ENCODE measurements around the gene BRF1. TPM values are rescaled to one million over a fixed set of nuclear protein-coding genes. Genes with fewer than 3 reads are reported as not detected.

BRF1 gene
- total and polyA plus RNA-seq, 2 of the 8 experiments (the other 6 are each of a cell fraction or from before 2014, with no cell fraction given) = 7.7 to 18.3 TPM

- Histone ChIP-seq H3K56ac (replicated peaks; ENCODE audit: insufficient read length, low read depth, low read length) (no peak overlapping the region), H4K8ac (ENCODE audit: extremely low read depth, insufficient read depth, low read length) (no peak overlapping the region; the same call in 1 of the 2 replicates), H3K36me3 (ENCODE audit: control insufficient read depth in 2 of 4, insufficient read depth in 4 of 4, low read length in 3 of 4) (no peaks in the 10 kb centered on the region), H3K9me3 (ENCODE audit: insufficient read depth in 2 of 2, low read depth in 1 of 2, low read length in 1 of 2) (peaks cover 0 to 3% of the 10 kb centered on the region in 2 experiments; a peak in 1 of 4 replicates), H2AK5ac (ENCODE audit: low read depth, low read length) (no peak overlapping the region), H3K4me2 (ENCODE audit: insufficient read depth in 1 of 2, low read depth in 2 of 2, low read length in 2 of 2) (no peak overlapping the region), H3K27me3 (replicated peaks in 1 of 4; ENCODE audit: control insufficient read depth in 3 of 4, extremely low read depth in 1 of 4, insufficient read depth in 3 of 4, low read length in 3 of 4) (no peaks in the 10 kb centered on the region), H3K79me2 (ENCODE audit: control insufficient read depth in 1 of 2, insufficient read depth in 2 of 2, low read length in 2 of 2) (peaks cover 0 to 21% of the 10 kb centered on the region in 2 experiments; a peak in 2 of 4 replicates), H3K14ac (ENCODE audit: insufficient read length) (no peak overlapping the region), H3K4me1 (replicated peaks in 1 of 4; ENCODE audit: control insufficient read depth in 3 of 4, insufficient read depth in 4 of 4, low read length in 3 of 4) (peaks cover 0 to 4% (median 2%) of the 10 kb centered on the region in 4 experiments; a peak in 2 of 7 replicates), H3K27ac (ENCODE audit: low read depth, low read length) (no peak overlapping the region), H2BK12ac (ENCODE audit: low read depth, low read length) (no peak overlapping the region), H2BK15ac (ENCODE audit: low read length) (no peak overlapping the region), H4K5ac (ENCODE audit: insufficient read length, low read depth, low read length) (no peak overlapping the region), H4K20me1 (replicated peaks in 1 of 2; ENCODE audit: control insufficient read depth in 1 of 2, insufficient read depth in 2 of 2, low read length in 2 of 2) (peaks cover 4 to 21% of the 10 kb centered on the region in 2 experiments), H4K91ac (replicated peaks; ENCODE audit: insufficient read length, low read length) (no peak overlapping the region), H2BK20ac (ENCODE audit: low read length) (no peak overlapping the region), H2BK120ac (replicated peaks; ENCODE audit: low read depth, low read length) (no peak overlapping the region), H3K4me3 (ENCODE audit: extremely low read depth in 1 of 4, insufficient read depth in 2 of 4, low read depth in 3 of 4, low read length in 4 of 4) (no peak overlapping the region), H3K23me2 (ENCODE audit: low read depth, low read length) (no peaks in the 10 kb centered on the region), H2BK5ac (ENCODE audit: low read depth, low read length) (no peak overlapping the region), H3K23ac (ENCODE audit: insufficient read length) (no peak overlapping the region), H3K18ac (ENCODE audit: extremely low read depth, low read length) (no peak overlapping the region), H2AFZ (ENCODE audit: low read length) (no peak overlapping the region), H3K9ac (replicated peaks in 1 of 4; ENCODE audit: extremely low read depth in 1 of 4, low read depth in 3 of 4, low read length in 3 of 4) (no peak overlapping the region), H3K79me1 (ENCODE audit: low read depth, low read length) (peaks cover 4% of the 10 kb centered on the region; the same call in 1 of the 2 replicates), H3K4ac (replicated peaks; ENCODE audit: insufficient read length, low read depth, low read length) (no peak overlapping the region)
- 90% methylated on average over 13 of the region's 19 CpGs; no CpG with 5 or more reads in 1 of the 2 experiments for WGBS, 2 experiments (ENCODE audit: extremely low coverage in 1 of 2, insufficient coverage in 1 of 2, insufficient read length in 1 of 2, insufficient replicate concordance in 2 of 2, low coverage in 1 of 2, low lambda C conversion rate in 2 of 2, missing lambda C conversion rate in 1 of 2)
- FAIRE-seq = no peak
- ChIA-PET CTCF (ENCODE audit: partially characterized antibody) (interaction anchor here (1.0 to 3.6 kb wide), 7 partner anchors 7 to 348 kb away, joined by 3 to 21 read pairs (median 4); no protein-coding TSS in a partner anchor), POLR2A (ENCODE audit: partially characterized antibody) (no interaction called here)
- DNase-seq (ENCODE audit: low read depth in 1 of 2, low spot score in 2 of 2) = no peak
- TF ChIP-seq SIX5 (IDR thresholded peaks at IDR 0.05; ENCODE audit: low read depth, low read length) (no peak), EP300 (IDR thresholded peaks at IDR 0.05; ENCODE audit: borderline replicate concordance in 1 of 2, low read depth in 2 of 2, low read length in 2 of 2) (no peak), ATF3 (IDR thresholded peaks at IDR 0.05; ENCODE audit: insufficient read depth, low read depth, low read length) (no peak)
Measured at GRCh38 chr14:105348945-105349699, 48.3 kb upstream of the BRF1 start.
